Neural cell (in vitro differentiated cells): ENCODE data around the gene FBXO45.
"Not testable (repeated sequence)": the region's sequence is repeated elsewhere in the genome, so short reads cannot be mapped to it uniquely, and the experiment has no call there.

ENCODE experiments used
- EP300 ChIP-seq: fragments of 450-650 bp; conservative IDR thresholded peaks from 2 replicates; pipeline ENCODE4 v1.6.1; 2014; ENCODE audit warnings: antibody characterized with exemption, mild to moderate bottlenecking, moderate library complexity; ENCODE audit not compliant: poor library complexity, severe bottlenecking
- POLR2AphosphoS5 ChIP-seq: IDR thresholded peaks from 2 replicates; pipeline ENCODE4 v1.6.1; 2012
- TAF1 ChIP-seq: IDR thresholded peaks from 2 replicates; pipeline ENCODE4 v1.6.1; 2012; ENCODE audit warnings: low read depth
- TF ChIP-seq, protein P1 (sequence below): fragments of 450-650 bp; IDR thresholded peaks from 2 replicates; pipeline ENCODE4 v1.5.1; 2014; ENCODE audit warnings: antibody characterized with exemption, mild to moderate bottlenecking, moderate library complexity; ENCODE audit not compliant: poor library complexity, severe bottlenecking
- TF ChIP-seq, protein P2 (sequence below): IDR thresholded peaks from 2 replicates; pipeline ENCODE4 v1.6.1; 2012; ENCODE audit warnings: borderline replicate concordance

DNA sequence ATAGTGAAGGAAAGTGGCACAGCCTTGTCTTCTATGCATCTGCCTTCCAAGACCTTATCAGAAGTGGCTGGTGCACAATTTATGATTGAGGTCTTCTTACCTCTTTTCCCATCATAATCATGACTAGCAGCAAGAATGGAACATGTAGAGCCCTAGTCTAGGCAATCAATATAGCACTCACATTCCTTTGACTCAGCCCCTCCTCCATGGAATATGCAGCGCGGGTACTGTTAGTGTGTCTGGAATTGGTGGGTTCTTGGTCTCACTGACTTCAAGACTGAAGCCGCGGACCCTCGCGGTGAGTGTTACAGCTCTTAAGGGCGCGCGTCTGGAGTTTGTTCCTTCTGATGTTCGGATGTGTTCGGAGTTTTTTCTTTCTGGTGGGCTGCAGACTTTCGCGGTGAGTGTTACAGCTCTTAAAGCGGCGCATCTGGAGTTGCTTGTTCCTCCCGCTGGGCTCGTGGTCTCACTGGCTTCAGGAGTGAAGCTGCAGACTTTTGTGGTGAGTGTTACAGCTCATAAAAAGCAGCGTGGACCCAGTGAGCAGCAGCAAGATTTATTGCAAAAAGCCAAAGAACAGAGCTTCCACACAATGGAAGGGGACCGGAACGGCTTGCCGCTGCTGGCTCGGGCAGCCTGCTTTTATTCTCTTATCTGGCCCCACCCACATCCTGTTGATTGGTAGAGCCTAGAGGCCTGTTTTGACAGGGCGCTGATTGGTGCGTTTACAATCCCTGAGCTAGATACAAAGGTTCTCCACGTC is 29.7 kb downstream of the FBXO45 start:
- TF ChIP-seq, protein P1, sequence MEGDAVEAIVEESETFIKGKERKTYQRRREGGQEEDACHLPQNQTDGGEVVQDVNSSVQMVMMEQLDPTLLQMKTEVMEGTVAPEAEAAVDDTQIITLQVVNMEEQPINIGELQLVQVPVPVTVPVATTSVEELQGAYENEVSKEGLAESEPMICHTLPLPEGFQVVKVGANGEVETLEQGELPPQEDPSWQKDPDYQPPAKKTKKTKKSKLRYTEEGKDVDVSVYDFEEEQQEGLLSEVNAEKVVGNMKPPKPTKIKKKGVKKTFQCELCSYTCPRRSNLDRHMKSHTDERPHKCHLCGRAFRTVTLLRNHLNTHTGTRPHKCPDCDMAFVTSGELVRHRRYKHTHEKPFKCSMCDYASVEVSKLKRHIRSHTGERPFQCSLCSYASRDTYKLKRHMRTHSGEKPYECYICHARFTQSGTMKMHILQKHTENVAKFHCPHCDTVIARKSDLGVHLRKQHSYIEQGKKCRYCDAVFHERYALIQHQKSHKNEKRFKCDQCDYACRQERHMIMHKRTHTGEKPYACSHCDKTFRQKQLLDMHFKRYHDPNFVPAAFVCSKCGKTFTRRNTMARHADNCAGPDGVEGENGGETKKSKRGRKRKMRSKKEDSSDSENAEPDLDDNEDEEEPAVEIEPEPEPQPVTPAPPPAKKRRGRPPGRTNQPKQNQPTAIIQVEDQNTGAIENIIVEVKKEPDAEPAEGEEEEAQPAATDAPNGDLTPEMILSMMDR, result not testable (repeated sequence)
- TF ChIP-seq, protein P2, sequence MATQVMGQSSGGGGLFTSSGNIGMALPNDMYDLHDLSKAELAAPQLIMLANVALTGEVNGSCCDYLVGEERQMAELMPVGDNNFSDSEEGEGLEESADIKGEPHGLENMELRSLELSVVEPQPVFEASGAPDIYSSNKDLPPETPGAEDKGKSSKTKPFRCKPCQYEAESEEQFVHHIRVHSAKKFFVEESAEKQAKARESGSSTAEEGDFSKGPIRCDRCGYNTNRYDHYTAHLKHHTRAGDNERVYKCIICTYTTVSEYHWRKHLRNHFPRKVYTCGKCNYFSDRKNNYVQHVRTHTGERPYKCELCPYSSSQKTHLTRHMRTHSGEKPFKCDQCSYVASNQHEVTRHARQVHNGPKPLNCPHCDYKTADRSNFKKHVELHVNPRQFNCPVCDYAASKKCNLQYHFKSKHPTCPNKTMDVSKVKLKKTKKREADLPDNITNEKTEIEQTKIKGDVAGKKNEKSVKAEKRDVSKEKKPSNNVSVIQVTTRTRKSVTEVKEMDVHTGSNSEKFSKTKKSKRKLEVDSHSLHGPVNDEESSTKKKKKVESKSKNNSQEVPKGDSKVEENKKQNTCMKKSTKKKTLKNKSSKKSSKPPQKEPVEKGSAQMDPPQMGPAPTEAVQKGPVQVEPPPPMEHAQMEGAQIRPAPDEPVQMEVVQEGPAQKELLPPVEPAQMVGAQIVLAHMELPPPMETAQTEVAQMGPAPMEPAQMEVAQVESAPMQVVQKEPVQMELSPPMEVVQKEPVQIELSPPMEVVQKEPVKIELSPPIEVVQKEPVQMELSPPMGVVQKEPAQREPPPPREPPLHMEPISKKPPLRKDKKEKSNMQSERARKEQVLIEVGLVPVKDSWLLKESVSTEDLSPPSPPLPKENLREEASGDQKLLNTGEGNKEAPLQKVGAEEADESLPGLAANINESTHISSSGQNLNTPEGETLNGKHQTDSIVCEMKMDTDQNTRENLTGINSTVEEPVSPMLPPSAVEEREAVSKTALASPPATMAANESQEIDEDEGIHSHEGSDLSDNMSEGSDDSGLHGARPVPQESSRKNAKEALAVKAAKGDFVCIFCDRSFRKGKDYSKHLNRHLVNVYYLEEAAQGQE, result not testable (repeated sequence)
- TF ChIP-seq POLR2AphosphoS5, EP300, TAF1: not testable (repeated sequence)
